Measurements from ENCODE around the gene ARID4A.
"Not testable (repeated sequence)": the region's sequence is repeated elsewhere in the genome, so short reads cannot be mapped to it uniquely, and the experiment has no call there.

The ARID4A gene

GRCh38 chr14:58296726-58297125 lies 1.6 kb upstream of the ARID4A start:
- no peak for DNase-seq

- peak in 1 of 2 experiments; percentile 83 for DNase-seq
These were observed 968 bp upstream of the ARID4A start for GRCh38 chr14:58297412-58297761.

DNA sequence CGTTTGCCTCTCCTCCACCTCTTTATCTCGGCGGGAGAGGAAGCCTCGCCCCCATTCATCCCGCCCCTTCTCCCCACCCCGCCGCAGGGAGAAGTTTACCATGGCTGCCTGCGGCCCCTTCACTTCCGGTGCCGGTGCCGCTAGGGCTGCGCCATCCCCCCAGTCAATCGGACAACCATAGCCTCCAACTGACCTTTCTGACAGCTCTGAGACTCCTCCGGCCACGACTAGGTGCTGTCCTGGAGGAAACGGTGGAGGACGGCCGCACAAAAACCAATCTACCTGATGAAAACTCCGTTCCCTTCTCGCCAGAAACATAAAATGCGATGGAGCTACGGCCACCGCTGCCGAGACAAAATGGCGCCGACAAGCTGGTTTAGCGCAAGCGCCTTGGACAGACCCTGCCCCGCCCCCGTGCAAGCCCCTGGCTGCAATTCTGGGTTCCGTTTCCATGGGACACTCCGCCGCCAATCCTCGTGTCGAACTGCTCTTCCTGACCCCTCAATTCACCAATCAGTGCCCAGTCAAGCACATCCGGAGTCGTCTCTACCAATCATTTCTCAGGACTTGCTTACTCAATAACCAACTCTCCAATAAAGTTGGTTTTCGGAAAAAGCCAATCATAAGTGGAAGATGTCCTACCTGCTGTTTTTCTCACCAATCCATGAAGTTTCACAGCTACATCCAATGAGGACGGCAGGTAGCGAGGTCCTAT lies 436 bp upstream of the ARID4A start:
- peak; percentile 100 for DNase-seq

DNA sequence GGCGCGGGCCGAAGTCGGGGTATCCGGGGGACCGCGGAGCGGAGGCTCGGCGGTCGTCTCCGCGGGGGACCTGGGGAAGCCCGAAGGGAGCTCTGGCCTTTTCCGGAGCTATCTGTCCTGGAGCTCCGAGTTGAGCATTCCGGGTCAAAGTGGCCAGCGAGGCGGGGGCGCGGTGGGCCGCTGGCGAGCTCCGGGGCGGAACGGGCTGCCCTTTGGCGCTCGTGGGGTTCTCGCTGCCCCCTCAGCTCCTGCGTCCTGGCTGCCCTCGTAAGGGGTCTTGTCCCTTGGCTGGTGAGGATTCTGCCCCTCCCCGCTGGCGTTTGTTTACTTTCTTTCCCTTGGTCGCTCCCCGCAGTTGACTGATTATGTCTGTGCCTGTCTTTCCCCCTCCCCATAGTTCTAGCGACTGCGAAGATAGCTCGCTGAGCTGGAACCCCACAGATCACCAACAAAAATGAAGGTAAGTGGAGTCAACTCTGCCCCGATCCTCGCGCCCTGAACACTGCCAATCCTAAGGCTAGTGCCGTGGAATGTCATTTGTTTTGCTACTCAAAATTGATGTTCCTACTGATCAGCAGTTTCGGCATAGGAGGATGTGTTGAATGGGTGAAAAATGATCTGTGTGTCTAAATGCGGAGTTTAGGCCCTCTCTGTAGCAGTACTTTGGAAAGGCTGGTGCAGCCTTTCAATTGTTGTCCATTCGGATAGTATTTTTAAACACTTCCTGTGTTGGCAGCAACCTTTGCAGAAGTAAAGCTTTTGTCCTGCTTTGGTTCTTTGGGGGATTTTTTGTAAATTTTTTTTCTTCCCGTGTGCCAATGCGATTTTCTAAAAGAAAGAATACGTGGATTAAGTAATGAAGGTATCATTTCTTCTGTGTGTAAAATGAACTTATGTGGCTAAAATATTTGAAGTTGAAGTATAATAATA lies 1.3 kb downstream of the ARID4A start:
- DNase-seq = peak in 1 of 2 experiments; percentile 34

- no peak for DNase-seq
These were observed 3.1 kb downstream of the ARID4A start for GRCh38 chr14:58301416-58301815.

- DNase-seq = no peak
These were observed 7.4 kb downstream of the ARID4A start for GRCh38 chr14:58305730-58306129.

DNA sequence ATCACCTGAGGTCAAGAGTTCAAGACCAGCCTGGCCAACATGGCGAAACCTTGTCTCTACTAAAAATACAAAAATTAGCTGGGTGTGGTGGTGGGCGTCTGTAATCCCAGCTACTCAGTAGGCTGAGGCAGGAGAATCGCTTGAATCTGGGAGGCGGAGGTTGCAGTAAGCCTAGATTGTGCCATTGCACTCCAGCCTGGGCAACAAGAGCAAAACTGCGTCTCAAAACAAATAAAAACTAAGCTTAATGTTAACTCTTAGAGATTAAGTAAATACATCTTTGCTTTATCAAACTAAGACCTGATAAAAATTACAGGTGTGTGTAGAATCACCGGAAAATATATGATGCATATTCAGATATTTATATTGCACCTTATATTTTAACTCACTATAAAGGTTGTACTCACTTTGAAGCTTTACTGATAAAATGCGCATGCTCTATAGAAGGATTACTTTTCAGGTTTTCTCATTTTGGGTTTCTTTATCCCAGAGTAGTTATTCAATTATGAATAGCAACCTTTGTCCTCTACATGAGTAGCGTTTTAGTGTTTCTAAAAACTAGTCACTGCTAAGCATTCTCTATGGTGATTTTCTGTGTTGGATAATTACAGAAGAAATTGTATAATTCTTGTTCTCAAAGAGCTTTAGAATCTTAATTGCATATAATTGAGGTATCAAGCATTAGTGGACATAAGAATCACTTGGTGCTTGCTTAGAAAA lies 9.4 kb downstream of the ARID4A start:
- no peak for DNase-seq

- DNase-seq = no peak
These were observed 10.7 kb downstream of the ARID4A start for GRCh38 chr14:58309086-58309485.

GRCh38 chr14:58313699-58314098 lies 15.3 kb downstream of the ARID4A start:
- DNase-seq = no peak

DNA sequence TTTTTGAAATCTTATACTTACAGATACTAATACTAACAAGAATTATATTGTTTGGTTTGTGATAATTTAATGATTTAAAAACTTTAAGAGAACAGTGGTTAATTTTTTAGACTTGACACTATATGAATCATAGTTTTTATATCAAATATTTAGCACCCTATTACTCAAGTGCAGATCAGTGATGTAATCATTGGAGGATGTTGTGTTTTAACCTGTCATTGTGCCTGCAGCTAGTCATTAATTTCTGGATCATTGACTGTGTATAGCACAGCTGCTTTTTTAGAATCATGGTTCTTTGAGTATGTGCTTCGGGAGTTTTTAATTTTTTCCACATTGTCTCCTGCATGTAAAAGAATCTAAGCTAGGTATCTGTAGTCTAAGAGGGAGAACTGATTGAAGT lies 17.3 kb downstream of the ARID4A start:
- DNase-seq = no peak

DNA sequence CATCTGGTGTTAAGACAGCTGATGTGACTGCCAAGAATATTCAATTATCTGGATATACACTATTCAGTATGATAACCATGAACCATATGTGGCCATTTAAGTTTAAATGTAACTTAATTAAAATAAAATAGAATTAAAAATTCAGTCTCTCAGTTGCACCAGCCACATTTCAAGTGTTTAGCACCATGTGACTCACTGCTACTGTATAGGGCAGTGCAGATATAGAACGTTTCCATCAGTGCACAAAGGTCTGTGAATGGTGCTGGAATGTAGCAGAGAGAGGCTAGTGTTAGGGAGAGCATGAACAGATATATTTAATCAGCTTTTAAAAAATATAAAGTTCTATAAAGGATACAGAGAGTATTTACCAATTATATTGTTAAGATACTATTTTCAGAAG lies 28.7 kb downstream of the ARID4A start:
- no peak for DNase-seq

- DNase-seq = peak; percentile 99 to 100
These were observed 32.8 kb downstream of the ARID4A start for GRCh38 chr14:58331111-58331510.

- DNase-seq = no peak
These were observed 34.2 kb downstream of the ARID4A start for GRCh38 chr14:58332561-58332960.

DNA sequence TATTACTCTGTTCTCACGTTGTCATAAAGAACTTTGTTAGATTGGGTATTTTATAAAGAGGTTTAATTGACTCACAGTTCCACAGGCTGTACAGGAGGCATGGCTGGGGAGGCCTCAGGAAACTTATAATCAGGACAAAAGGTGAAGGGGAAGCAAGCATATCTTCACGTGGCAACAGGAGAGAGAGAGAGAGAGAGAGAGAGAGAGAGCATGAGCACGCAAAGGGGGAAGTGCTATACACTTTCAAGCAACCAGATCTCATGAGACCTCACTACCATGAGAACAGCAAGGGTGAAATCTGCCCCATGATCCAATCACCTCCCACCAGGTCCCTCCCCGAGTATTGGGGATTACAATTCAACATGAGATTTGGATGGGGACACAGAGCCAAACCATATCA lies 41.3 kb downstream of the ARID4A start:
- not testable (repeated sequence) for DNase-seq

GRCh38 chr14:58341152-58341748 lies 42.9 kb downstream of the ARID4A start:
- DNase-seq = no peak

DNA sequence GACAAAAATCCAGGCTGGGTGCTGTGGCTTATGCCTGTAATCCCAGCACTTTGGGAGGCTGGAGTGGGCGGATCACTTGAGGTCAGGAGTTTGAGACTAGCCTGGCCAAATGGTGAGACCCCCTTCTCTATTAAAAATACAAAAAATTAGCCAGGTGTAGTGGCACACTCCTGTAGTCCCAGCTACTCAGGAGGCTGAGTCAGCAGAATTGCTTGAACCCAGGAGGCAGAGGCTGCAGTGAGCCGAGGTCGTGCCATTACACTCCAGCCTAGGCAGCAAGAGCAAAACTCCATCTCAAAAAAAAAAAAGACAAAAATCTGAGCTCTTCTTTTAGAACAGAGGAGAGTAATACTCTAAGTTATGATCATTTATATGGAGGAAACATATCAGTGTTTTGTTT lies 45.2 kb downstream of the ARID4A start:
- not testable (repeated sequence) for DNase-seq

GRCh38 chr14:58353516-58354299 lies 55.4 kb downstream of the ARID4A start:
- DNase-seq = no peak

GRCh38 chr14:58354808-58355207 lies 56.5 kb downstream of the ARID4A start:
- DNase-seq = no peak

DNA sequence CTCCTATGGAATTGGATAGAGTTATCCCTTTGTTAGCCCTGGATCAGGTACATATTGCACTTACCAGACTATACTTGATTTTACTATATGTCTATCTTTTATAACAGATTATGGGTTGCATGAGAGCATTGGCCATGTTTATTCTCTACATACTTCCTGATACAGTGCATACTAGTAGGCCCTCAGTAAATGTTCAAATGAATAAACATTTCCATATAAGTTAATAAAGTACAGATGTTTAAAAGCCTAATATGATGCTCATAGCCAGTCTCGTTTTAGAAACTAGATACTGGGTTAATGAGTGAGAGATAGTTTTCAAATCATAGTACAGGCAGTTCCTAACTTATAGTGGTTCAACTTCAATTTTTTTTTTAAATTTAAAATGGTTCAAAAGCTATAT lies 57.9 kb downstream of the ARID4A start:
- DNase-seq = no peak

GRCh38 chr14:58362272-58362671 lies 63.9 kb downstream of the ARID4A start:
- DNase-seq = not testable (repeated sequence)

GRCh38 chr14:58362798-58363412 lies 64.5 kb downstream of the ARID4A start:
- peak; percentile 35 to 78 for DNase-seq

DNA sequence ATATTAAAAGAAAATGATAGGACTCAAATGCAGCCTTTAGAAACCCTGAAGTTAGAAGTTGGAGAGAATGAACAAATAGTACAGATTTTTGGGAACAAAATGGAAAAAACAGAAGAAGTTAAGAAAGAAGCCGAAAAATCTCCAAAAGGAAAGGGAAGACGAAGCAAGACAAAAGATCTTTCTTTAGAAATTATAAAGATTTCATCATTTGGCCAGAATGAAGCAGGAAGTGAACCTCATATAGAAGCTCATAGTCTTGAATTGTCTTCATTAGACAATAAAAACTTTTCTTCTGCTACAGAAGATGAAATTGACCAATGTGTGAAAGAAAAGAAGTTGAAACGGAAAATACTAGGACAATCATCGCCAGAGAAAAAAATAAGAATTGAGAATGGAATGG lies 66.0 kb downstream of the ARID4A start:
- no peak for DNase-seq
